ENCODE results near the gene DNAL4. TPM values are rescaled to one million over a fixed set of nuclear protein-coding genes. Genes with fewer than 3 reads are reported as not detected.

DNAL4 gene
- total RNA-seq, 2 experiments from 2014 or later, result 9.3 to 12.0 TPM

DNA sequence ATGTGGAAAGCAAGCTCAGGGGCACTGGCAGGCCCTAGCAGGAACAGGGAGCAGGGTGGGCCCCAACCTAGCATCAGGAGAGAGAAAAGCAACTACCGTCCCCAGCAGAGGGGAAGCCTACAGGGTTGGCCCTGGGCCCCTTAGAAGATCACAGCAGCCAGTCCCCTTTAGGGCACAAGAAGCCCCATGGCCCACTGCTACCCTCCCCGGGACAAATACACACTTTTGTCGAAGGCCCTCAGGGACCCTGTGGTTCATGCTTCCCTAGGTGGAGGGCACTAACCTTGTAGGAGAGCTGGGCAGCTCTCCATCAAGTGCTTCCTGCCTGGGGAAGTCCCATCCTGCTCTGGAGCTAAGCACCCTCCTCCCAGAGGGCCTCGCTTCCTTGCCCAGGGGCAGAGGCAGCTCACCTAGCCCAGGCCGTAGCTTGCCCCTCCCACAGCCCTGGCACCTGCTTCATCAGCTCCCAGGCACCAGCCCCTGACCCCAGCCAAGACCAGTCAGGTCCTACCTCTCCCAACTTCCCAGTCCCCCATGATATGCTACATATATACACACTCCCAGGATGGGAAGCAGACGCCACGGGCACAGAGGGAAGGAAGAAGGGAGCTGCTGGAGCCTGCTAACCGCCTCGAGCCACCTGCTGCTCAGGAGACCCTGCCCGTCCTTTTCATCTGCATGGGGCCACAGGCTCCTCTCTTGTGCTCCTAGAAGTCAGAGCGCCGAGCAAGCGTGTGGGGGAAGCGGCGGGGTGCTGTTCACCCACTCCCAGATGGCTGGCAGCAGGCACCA, 58.3 kb downstream of the DNAL4 start:
- no peak for DNase-seq
- Mint-ChIP-seq H3K27ac (peak overlapping the region; percentile 75), H3K36me3 (peaks cover 31% of the 10 kb centered on the region), H3K4me3 (no peak overlapping the region), H3K27me3 (no peaks in the 10 kb centered on the region), H3K4me1 (peaks cover 23% of the 10 kb centered on the region), H3K9me3 (no peaks in the 10 kb centered on the region)
- no peak for ATAC-seq (ENCODE audit: low read depth)
- POLR2A ChIA-PET, result interaction anchor here (0.6 to 16.1 kb wide), 6 partner anchors 7 to 196 kb away, joined by 4 to 386 read pairs (median 4); partner anchors contain the start of genes GTPBP1 and SUN2

DNA sequence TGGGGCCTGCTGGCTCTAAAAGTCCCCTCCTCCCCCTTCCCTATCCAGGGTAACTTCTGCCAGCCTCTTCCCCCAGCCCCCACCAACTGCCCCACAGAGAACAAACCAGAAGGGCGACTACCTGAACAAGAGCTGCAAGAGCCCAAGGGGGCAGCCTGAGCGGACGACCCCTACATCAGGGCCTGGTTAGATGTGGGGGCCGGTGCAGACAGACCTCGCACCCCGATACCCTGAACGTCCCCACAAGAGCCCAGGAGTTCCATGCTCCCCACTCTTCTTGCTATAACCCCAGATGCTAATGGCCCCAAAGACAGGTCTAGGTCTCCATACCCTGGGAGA, 58.8 kb downstream of the DNAL4 start:
- H3K9me3 Mint-ChIP-seq, result no peaks in the 10 kb centered on the region
- H3K4me3 Mint-ChIP-seq, result no peak overlapping the region
- H3K27ac Mint-ChIP-seq, result peak overlapping the region; percentile 75
- DNase-seq (no peak), ATAC-seq (ENCODE audit: low read depth) (no peak)
- H3K36me3 Mint-ChIP-seq, result peaks cover 33% of the 10 kb centered on the region
- no peaks in the 10 kb centered on the region for H3K27me3 Mint-ChIP-seq
- H3K4me1 Mint-ChIP-seq, result peaks cover 23% of the 10 kb centered on the region
- POLR2A ChIA-PET, result interaction anchor here (0.9 to 16.1 kb wide), 4 partner anchors 7 to 26 kb away, joined by 4 to 386 read pairs (median 22); partner anchors contain the start of gene SUN2

DNA sequence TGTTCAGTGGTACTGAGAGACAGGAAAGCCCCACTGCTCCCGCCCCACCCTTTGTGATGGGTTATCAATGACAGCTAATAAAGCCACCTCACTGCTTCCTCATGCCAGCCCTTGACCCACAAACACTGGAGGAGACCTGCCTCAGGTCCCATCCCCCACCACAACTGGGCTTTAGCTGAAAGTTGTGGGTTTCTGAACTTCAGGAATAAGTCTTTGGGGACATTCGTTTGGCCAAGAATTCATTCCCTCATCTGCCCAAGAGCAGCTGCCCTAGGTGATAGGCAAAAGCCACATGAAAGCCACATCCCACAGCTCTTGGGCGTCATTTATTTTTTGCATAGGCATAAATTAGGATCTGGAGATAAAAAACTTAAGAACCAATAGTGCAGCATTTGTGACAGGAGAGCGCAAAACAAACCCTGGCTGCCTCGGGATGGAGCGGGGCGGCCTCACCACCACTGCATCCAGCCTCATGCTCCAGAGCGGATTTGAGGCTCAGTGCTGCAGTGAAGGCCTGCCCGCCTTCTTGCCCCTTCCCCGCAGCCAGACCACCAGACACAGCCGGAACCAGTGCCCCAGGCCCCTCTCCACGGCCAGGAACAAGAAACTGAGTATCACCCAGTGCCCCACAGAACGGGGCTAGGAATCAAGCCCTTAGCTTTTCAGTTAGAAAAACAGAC, 59.4 kb downstream of the DNAL4 start:
- DNase-seq (no peak), ATAC-seq (ENCODE audit: low read depth) (no peak)
- peaks cover 28% of the 10 kb centered on the region for H3K36me3 Mint-ChIP-seq
- peak overlapping the region; percentile 44 for H3K4me3 Mint-ChIP-seq
- H3K4me1 Mint-ChIP-seq, result peaks cover 23% of the 10 kb centered on the region
- POLR2A ChIA-PET, result interaction anchor here (0.9 to 16.1 kb wide), 8 partner anchors 8 to 109 kb away, joined by 4 to 386 read pairs (median 6); partner anchors contain the start of genes NPTXR and SUN2
- H3K27me3 Mint-ChIP-seq, result no peaks in the 10 kb centered on the region
- H3K9me3 Mint-ChIP-seq, result no peaks in the 10 kb centered on the region
- peak overlapping the region; percentile 75 for H3K27ac Mint-ChIP-seq

DNA sequence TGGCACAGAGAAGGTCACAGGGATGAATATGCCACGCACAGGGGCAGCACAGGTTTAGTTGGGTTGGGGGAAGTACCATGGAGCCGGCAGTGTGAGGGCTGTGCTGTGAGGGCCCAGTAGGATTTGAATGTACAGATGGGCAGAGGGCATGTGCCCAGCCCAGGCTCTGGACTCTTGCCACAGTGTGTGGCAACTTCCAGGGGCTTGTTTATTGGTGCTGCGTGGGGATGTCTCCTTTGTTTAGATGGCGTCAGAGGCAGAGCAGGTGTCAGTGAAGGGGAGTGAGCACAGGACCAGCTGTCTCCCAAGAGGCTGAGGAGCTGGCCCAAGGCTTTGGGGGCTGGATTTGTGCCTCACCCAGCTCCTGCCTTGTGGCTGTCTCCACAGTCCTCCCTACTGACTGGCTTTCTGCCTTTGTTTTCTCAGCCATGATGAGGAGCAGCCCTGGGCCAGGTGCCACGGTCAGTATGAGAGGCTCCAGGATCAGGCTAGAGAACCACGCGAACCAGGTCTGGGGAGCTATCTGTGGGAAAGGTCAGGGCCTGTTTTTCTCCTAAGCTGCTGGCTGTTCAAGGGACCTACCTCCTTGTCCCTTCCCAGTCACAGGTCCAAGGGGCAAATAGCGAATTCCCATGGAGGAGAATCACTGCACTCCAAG, 60.1 kb downstream of the DNAL4 start:
- H3K4me1 Mint-ChIP-seq, result peaks cover 26% of the 10 kb centered on the region
- peak overlapping the region; percentile 75 for H3K27ac Mint-ChIP-seq
- no peak overlapping the region for H3K4me3 Mint-ChIP-seq
- H3K36me3 Mint-ChIP-seq, result peaks cover 28% of the 10 kb centered on the region
- POLR2A ChIA-PET, result interaction anchor here (0.9 to 16.1 kb wide), 8 partner anchors 9 to 110 kb away, joined by 4 to 386 read pairs (median 8); partner anchors contain the start of genes GTPBP1, NPTXR and SUN2
- DNase-seq (no peak), ATAC-seq (ENCODE audit: low read depth) (peak; percentile 5)
- H3K27me3 Mint-ChIP-seq, result no peaks in the 10 kb centered on the region
- no peaks in the 10 kb centered on the region for H3K9me3 Mint-ChIP-seq

DNA sequence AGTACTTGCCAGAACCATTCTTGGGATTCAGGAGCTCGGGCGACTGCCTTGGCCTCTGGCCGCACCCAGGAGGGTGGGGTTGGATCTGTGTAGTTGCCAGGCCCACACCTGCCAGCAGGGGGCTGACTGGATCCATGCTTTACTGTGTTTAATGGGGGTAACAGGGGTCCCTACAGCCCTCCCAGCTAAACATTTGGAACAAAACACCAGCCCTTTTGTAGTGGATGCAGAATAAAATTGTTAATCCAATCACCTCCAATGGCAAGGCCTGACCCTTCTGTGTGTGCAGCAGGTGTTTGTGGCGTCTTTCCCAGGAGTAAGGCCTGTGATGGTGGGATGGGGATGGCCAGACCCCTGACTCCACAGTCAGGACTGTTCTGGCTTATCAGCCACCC, 60.6 kb downstream of the DNAL4 start:
- Mint-ChIP-seq H3K27ac (peak overlapping the region; percentile 75), H3K4me1 (peaks cover 26% of the 10 kb centered on the region), H3K36me3 (peaks cover 26% of the 10 kb centered on the region), H3K9me3 (no peaks in the 10 kb centered on the region), H3K4me3 (no peak overlapping the region), H3K27me3 (no peaks in the 10 kb centered on the region)
- DNase-seq (peak; percentile 68), ATAC-seq (ENCODE audit: low read depth) (peak; percentile 51)
- POLR2A ChIA-PET, result interaction anchor here (0.6 to 16.1 kb wide), 7 partner anchors 9 to 471 kb away, joined by 4 to 386 read pairs (median 10); partner anchors contain the start of genes GTPBP1, NPTXR and SUN2

DNA sequence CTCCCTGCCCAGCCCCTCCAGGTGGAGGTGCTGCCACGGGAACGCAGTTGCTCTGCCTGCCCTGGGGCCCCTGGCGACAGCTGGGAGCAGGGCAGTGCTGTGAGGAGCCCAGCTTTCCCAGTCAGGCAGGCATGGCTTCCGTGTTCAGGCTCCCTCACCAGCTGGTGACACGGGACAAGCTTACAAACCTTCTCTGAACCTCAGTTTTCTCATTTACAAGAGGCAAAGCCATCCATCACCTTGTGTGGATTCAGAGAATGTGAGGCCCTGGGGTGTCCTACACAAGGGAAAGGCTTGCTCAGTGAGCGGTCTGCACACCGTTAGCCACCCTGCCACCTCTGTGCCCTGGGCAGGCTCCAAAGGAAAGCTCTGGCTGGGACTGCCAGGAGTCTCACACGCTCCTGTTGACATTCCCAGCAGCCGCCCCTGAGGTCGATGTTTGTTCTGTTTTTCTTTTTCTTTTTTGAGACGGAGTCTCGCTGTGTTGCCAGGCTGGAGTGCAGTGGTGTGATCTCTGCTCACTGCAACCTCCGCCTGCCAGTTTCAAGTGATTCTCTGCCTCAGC, 61.6 kb downstream of the DNAL4 start:
- Mint-ChIP-seq H3K27ac (peak overlapping the region; percentile 65), H3K4me1 (peaks cover 19% of the 10 kb centered on the region), H3K4me3 (no peak overlapping the region), H3K27me3 (no peaks in the 10 kb centered on the region), H3K36me3 (peaks cover 23% of the 10 kb centered on the region), H3K9me3 (no peaks in the 10 kb centered on the region)
- DNase-seq (peak; percentile 40), ATAC-seq (ENCODE audit: low read depth) (no peak)
- POLR2A ChIA-PET, result interaction anchor here (0.7 to 16.1 kb wide), 8 partner anchors 8 to 111 kb away, joined by 3 to 386 read pairs (median 11); partner anchors contain the start of genes GTPBP1, NPTXR and SUN2

GRCh38 chr22:38731703-38732161, 62.2 kb downstream of the DNAL4 start:
- ATAC-seq (ENCODE audit: low read depth), result no peak
- POLR2A ChIA-PET, result interaction anchor here (0.7 to 16.1 kb wide), 6 partner anchors 11 to 35 kb away, joined by 3 to 386 read pairs (median 14); partner anchors contain the start of genes GTPBP1 and SUN2
- DNase-seq, result no peak
- Mint-ChIP-seq H3K36me3 (peaks cover 24% of the 10 kb centered on the region), H3K4me3 (no peak overlapping the region), H3K27ac (peak overlapping the region; percentile 65), H3K4me1 (peaks cover 17% of the 10 kb centered on the region), H3K27me3 (no peaks in the 10 kb centered on the region), H3K9me3 (no peaks in the 10 kb centered on the region)

DNA sequence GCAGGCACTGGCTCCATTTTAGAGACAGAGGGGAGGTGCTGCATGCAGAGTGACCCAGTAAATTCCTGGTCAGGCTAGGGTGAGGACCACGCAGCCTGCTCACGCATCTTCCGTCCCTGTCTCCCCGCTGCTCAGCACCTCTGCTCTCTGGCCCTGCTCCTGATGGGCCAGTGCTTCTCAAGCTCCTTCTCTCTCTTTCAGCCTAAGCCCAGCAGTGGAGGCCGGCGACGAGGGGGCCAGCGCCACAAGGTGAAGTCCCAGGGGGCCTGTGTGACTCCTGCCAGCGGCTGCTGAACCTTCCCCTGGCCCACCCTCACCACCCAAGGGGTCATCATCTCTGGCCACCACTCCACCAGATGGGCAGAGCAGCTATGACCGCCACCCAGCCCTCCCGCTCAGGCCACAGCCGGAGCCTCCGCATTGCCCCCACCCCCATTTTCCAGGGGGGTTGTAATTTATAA, 63.5 kb downstream of the DNAL4 start:
- H3K9me3 Mint-ChIP-seq, result no peaks in the 10 kb centered on the region
- no peak overlapping the region for H3K4me3 Mint-ChIP-seq
- no peak for ATAC-seq (ENCODE audit: low read depth)
- H3K27me3 Mint-ChIP-seq, result no peaks in the 10 kb centered on the region
- H3K27ac Mint-ChIP-seq, result peak overlapping the region; percentile 68
- H3K4me1 Mint-ChIP-seq, result peaks cover 8% of the 10 kb centered on the region
- peaks cover 28% of the 10 kb centered on the region for H3K36me3 Mint-ChIP-seq
- DNase-seq, result peak; percentile 31
- POLR2A ChIA-PET, result interaction anchor here (1.2 to 16.1 kb wide), 3 partner anchors 9 to 25 kb away, joined by 3 to 386 read pairs (median 40); partner anchors contain the start of gene SUN2

GRCh38 chr22:38729946-38730345, 64.0 kb downstream of the DNAL4 start:
- no peak overlapping the region for H3K4me3 Mint-ChIP-seq
- peaks cover 29% of the 10 kb centered on the region for H3K36me3 Mint-ChIP-seq
- ATAC-seq (ENCODE audit: low read depth), result no peak
- H3K27me3 Mint-ChIP-seq, result no peaks in the 10 kb centered on the region
- H3K9me3 Mint-ChIP-seq, result no peaks in the 10 kb centered on the region
- POLR2A ChIA-PET, result interaction anchor here (1.2 to 16.1 kb wide), 3 partner anchors 10 to 25 kb away, joined by 3 to 386 read pairs (median 40); partner anchors contain the start of gene SUN2
- DNase-seq, result peak; percentile 26
- peaks cover 8% of the 10 kb centered on the region for H3K4me1 Mint-ChIP-seq
- no peak overlapping the region for H3K27ac Mint-ChIP-seq

DNA sequence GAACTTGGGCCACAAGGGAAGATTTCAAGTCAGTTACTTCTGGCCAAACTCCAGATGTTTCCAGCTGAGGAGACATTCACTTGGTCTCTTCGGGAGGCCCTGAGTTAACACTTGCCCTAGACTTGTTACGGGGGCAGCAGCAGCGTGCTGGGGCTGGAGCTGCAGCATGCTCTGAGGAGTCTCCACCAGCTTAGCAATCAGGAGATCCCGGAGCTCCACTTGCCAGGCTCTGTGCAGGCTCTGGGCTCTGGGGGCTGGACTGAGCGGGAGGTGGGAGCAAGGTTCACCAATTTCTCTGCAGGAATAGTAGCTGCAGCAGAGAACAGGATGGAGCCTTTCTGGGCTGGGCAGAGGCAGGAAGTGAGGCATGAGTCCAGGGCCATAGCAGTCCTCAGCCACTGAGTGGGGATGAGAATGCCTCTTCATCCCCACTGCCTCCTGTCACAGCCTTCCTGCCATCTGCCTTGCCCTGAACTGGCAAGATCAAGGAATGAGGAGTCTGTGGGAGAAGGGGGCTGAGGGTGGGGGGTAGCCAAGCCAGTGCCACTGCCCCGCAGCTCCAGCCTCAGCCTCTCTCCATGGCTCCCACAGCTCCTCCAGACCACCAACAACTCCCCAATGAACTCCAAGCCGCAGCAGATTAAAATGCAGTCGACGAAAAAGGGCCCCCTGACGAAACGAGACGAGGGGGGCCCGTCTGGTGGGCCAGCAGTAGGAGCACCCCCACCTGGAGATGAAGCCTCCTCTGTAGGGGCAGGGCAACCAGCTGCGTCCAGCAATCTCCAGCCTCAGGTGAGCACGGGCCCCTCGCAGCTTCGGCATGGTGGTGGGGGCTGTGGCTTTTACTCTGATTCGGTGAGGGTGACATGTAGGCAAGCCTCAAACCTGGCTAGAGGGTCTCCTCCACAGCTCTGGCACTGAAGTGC, 64.8 kb downstream of the DNAL4 start:
- H3K36me3 Mint-ChIP-seq, result peaks cover 28% of the 10 kb centered on the region

More for the DNA sequence above, 64.8 kb downstream of the DNAL4 start:
- Mint-ChIP-seq H3K9me3 (no peaks in the 10 kb centered on the region), H3K27ac (no peak overlapping the region), H3K27me3 (no peaks in the 10 kb centered on the region), H3K4me3 (no peak overlapping the region), H3K4me1 (peaks cover 8% of the 10 kb centered on the region)
- POLR2A ChIA-PET, result interaction anchor here (0.6 to 16.1 kb wide), 4 partner anchors 13 to 37 kb away, joined by 3 to 386 read pairs (median 22); partner anchors contain the start of gene SUN2
- peak; percentile 29 for DNase-seq
- no peak for ATAC-seq (ENCODE audit: low read depth)

Data from activated naive CD8-positive, alpha-beta T cell treated with anti-CD3 and anti-CD28 coated beads, Interleukin-2, amount 10 ng/mL, durations not matched to agents 7 days and 5 days (primary cell).